Motor neuron (in vitro differentiated cells): ENCODE data around the gene F2RL2. TPM values are rescaled to one million over a fixed set of nuclear protein-coding genes. Genes with fewer than 3 reads are reported as not detected.
A peak's percentile ranks its signal among the peaks of the same experiment; 100 is the strongest.
"Not testable (repeated sequence)": the region's sequence is repeated elsewhere in the genome, so short reads cannot be mapped to it uniquely, and the experiment has no call there.

ENCODE experiments used
- ATAC-seq, 8 experiments: fragments of 200-7000 bp; cut with Tn5 transposase; replicated peaks in 6 of 8; 2 replicates each; pipeline ENCODE4 v1.8.0; 2021; ENCODE audit warnings: mild to moderate bottlenecking in 8 of 8, moderate library complexity in 8 of 8
- H3K27ac ChIP-seq, 2 donors: fragments of 250-450 bp; sonication (Bioruptor Pico); 2 replicates each; pipeline ENCODE4 v1.9.0; 2021; ENCODE audit warnings: antibody characterized with exemption in 2 of 2, mild to moderate bottlenecking in 2 of 2, moderate library complexity in 1 of 2
- H3K4me1 ChIP-seq, 2 donors: fragments of 250-450 bp; sonication (Bioruptor Pico); replicated peaks in 1 of 2; 2 replicates each; pipeline ENCODE4 v1.6.1; 2021; ENCODE audit warnings: antibody characterized with exemption in 2 of 2, mild to moderate bottlenecking in 2 of 2, moderate library complexity in 1 of 2
- H3K4me3 ChIP-seq, 5 donors: fragments of 250-450 bp; sonication (Bioruptor Pico); 2 replicates each; pipeline ENCODE4 v1.9.0; 2021; ENCODE audit warnings: antibody characterized with exemption in 5 of 5, mild to moderate bottlenecking in 5 of 5, moderate library complexity in 4 of 5
- WGBS, 10 experiments: fragments of 450-650 bp; shearing (Covaris generic); methylation state at CpG; one replicate each; pipeline ENCODE4 v1.0.0; 2022; 5-methylcytosine and 5-hydroxymethylcytosine counted together
- in situ Hi-C, 9 experiments: fragments of 400-800 bp; cut with MboI; loops; one replicate each; pipeline ENCODE4 v1.15.0; 2021; ENCODE audit warnings: low sequenced_read_pairs in 9 of 9, low pct_unique_long_range_greater_than_20kb in 2 of 9; ENCODE audit not compliant: unreplicated experiment in 9 of 9
- total RNA-seq, 8 experiments: library from RNA; unstranded; fragments of 300-600 nt; gene quantifications; 2 replicates each; pipeline versions ENCODE4 v1.2.3 to v1.2.4, GENCODE V29; 2022

The F2RL2 gene
- total RNA-seq, 8 experiments from 2014 or later = 0.22 to 6.8 (median 1.1) TPM

DNA sequence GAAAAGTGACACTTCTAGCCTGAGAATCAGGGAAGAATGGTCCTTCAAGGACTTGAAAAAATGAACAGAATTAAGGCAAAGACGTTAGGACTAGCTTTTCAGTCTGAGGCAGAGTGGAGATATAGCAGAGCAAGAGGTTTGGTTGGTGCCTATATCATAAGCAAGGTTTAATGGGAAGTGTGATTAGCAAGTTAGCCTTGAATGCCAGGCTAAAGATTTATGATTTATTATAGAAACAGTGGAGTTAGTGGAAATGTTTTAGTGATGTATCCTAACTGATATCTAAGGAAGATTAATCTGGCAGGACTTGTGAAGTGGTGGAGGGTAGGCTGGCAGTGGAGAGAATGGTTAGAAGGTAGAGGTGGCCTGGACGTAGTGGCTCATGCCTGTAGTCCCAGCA is 7.0 kb downstream of the F2RL2 start:
- in situ Hi-C loops = loop anchor here in 2 of 9 experiments (25.0 kb wide), 2 partner anchors 146 to 171 kb away; no protein-coding TSS in a partner anchor
- no peak overlapping the region for H3K4me3 ChIP-seq
- H3K27ac ChIP-seq = no peak overlapping the region
- no peaks in the 10 kb centered on the region for H3K4me1 ChIP-seq
- ATAC-seq = no peak
- 40 to 86% (median 79%) methylated on average over 1 to 2 of the region's 2 CpGs; no CpG with 5 or more reads in 3 of the 10 experiments for WGBS, 10 experiments

DNA sequence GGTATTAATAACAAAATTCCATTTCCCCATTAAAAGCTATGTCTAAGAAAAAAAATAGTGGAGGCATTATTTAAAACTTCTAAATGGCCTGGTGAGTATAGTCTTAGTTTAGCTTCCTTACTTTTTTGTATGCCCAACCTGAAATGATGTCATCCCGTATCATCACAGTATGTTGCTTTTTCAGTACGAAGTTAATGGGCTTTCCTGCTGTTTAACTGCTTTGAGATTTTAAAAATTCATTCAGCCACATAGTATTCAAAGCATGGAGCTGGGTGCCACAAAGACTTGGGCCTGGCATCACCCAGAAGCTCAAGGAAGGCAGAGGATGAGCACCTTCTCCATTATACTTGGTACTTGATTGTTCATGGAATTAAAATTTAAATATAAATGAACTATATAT is 7.4 kb downstream of the F2RL2 start:
- in situ Hi-C loops = loop anchor here in 2 of 9 experiments (25.0 kb wide), 2 partner anchors 147 to 172 kb away; no protein-coding TSS in a partner anchor
- Histone ChIP-seq H3K4me1 (no peaks in the 10 kb centered on the region), H3K4me3 (no peak overlapping the region), H3K27ac (no peak overlapping the region)
- WGBS, 10 experiments = 25 to 100% (median 54%) methylated on average over 1 to 2 of the region's 2 CpGs; no CpG with 5 or more reads in 3 of the 10 experiments
- ATAC-seq = no peak

DNA sequence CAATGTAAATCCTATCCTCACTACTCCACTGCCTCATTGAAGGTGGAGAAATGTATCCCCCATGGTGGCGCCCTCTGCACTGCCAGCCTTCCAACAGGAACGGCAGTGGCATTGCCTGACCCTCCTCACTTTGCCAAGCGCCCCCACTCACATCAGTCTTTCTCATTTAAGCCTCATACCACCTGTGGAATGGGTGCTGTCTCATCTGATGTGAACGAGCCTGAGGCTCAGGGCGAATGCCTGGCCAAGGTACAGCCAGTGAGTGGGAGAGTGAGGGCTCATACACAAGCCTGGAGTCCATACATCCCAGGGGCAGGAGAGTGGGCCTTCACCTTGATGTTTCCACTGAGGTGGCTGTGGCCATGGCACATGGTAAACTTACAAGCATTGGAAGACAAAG is 10.3 kb downstream of the F2RL2 start:
- no peak for ATAC-seq

DNA sequence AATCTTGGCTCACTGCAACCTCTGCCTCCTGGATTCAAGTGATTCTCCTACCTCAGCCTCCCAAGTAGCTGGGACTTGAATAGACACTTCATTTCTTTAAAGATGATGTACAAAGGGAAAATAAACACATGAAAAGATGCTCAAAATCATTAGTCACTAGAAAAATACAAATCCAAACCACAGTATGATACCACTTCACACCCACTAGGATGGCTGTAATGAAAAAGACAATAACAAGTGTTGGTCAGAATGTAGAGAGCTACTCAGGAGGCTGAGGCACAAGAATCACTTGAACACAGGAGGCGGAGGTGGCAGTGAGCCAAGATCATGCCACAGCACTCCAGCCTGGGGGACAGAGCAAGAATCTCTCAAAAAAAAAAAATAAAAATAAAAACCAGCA is 13.0 kb downstream of the F2RL2 start:
- in situ Hi-C loops = loop anchor here in 2 of 9 experiments (25.0 kb wide), 2 partner anchors 152 to 177 kb away; no protein-coding TSS in a partner anchor
- WGBS, 10 experiments = 38 to 100% (median 90%) methylated on average over 1 of the region's 1 CpG; no CpG with 5 or more reads in 4 of the 10 experiments
- peaks cover 0 to 9% of the 10 kb centered on the region in 2 donors for H3K4me1 ChIP-seq

More for the DNA sequence above, 10.3 kb downstream of the F2RL2 start:
- Histone ChIP-seq H3K27ac (no peak overlapping the region), H3K4me3 (no peak overlapping the region), H3K4me1 (peaks cover 0 to 5% of the 10 kb centered on the region in 2 donors)
- 20 to 100% (median 80%) methylated on average over 1 to 2 of the region's 5 CpGs; no CpG with 5 or more reads in 4 of the 10 experiments for WGBS, 10 experiments
- in situ Hi-C loops = loop anchor here in 2 of 9 experiments (25.0 kb wide), 2 partner anchors 149 to 174 kb away; no protein-coding TSS in a partner anchor

DNA sequence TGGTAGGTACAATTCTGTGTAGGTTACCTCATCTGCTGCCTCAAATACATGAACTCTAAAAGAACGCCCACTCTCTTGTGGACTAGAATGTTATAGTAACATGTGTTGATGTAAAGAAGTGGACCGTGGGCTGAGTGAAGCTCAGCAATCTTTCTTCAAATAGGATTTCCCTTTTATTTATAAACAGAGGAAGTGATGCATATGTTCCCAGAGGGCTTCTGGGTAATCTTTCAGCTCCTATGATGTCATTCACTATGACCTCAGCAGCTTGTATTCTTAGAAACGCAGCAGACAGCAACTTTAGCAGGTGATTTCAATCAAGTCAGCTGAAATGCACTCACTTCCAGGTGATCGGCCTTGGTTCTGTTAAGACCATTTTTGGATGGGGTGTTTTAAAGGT is 14.4 kb downstream of the F2RL2 start:
- Histone ChIP-seq H3K4me1 (peaks cover 0 to 9% of the 10 kb centered on the region in 2 donors), H3K4me3 (peak overlapping the region in 1 of 5 donors; percentile 19), H3K27ac (no peak overlapping the region)
- ATAC-seq = peak in 5 of 8 experiments; percentile 78 to 93 (median 82)
- WGBS, 10 experiments = 62 to 86% (median 80%) methylated on average over 1 to 4 of the region's 4 CpGs; no CpG with 5 or more reads in 2 of the 10 experiments
- in situ Hi-C loops = loop anchor here in 2 of 9 experiments (25.0 kb wide), 2 partner anchors 153 to 178 kb away; no protein-coding TSS in a partner anchor

More for the DNA sequence above, 13.0 kb downstream of the F2RL2 start:
- no peak overlapping the region for H3K4me3 ChIP-seq
- H3K27ac ChIP-seq = no peak overlapping the region
- no peak for ATAC-seq

DNA sequence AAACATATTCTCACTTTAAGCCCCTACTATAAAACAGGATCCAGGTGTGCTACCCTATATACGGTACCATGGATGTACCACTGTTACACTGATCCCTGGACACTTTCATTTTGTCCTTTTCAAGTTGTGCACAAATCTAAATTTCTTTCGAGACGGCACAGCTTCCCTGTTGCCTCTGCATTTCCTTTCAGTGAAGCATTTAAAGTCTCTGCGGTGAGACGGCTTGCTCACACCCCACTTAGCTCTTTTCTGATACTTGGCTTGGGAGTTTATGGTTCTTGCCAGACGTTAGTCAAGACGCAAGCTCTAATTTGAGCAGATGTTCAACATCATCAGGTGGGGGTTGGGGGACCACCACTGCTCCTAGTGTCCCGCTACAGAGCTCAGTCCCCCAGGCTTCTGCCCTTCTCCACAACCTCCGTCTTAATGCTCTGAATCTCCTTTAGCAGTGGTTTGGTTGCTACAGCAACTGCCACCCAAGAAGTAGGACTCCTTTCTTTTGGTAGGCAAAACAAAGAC is 15.8 kb downstream of the F2RL2 start:
- peak in 4 of 8 experiments; percentile 35 to 53 (median 47) for ATAC-seq
- in situ Hi-C loops = loop anchor here in 2 of 9 experiments (25.0 kb wide), 2 partner anchors 155 to 180 kb away; no protein-coding TSS in a partner anchor
- 3 to 37% (median 20%) methylated on average over 2 to 9 of the region's 9 CpGs; no CpG with 5 or more reads in 3 of the 10 experiments for WGBS, 10 experiments
- H3K4me1 ChIP-seq = peaks cover 0 to 9% of the 10 kb centered on the region in 2 donors
- no peak overlapping the region for H3K4me3 ChIP-seq
- H3K27ac ChIP-seq = no peak overlapping the region

DNA sequence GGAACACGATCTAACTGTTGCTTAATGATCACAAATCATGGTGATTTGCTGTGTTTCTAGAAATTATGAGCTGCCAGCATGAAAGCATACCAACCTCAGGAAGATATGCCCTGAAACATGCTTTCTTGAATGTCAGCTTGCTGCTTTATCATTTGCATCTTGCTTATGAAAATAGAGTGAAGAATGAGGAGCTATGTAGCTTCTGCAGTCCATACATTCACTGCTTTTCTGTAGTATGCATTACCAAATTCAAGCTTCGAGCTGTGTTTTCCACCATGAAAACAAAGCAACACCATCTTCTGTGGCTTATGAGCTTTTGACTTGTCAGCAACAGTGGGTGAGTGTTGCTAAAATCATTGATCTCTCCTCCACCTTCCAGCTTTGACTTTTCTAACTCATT is 16.5 kb downstream of the F2RL2 start:
- Histone ChIP-seq H3K4me1 (peaks cover 0 to 9% of the 10 kb centered on the region in 2 donors), H3K27ac (no peak overlapping the region), H3K4me3 (no peak overlapping the region)
- WGBS, 10 experiments = 0 to 80% (median 41%) methylated on average over 1 to 2 of the region's 2 CpGs; no CpG with 5 or more reads in 2 of the 10 experiments
- in situ Hi-C loops = loop anchor here in 2 of 9 experiments (25.0 kb wide), 2 partner anchors 156 to 181 kb away; no protein-coding TSS in a partner anchor
- no peak for ATAC-seq

DNA sequence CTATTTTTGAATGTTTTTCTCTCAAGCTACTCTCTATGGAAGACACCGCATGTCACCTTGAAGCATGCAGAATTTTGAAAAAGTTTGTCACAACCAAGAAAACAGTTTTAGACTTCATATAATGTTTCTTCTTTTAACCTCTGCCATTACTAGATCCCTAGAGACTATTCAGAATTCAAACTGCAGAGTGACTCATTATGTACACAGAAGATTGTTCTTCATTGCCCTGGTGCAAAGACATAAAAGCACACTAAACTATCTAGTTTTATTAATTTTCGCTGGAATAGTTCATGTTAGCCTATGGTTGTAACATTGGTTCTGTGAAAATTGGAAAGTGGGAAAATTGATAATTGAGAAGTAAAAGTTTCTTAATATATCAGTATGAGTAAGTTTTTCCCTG is 18.4 kb downstream of the F2RL2 start:
- H3K4me3 ChIP-seq = no peak overlapping the region
- WGBS, 10 experiments = 0 to 88% (median 56%) methylated on average over 1 to 2 of the region's 2 CpGs
- in situ Hi-C loops = loop anchor here in 2 of 9 experiments (25.0 kb wide), 2 partner anchors 157 to 182 kb away; no protein-coding TSS in a partner anchor
- peaks cover 0 to 9% of the 10 kb centered on the region in 2 donors for H3K4me1 ChIP-seq
- peak in 3 of 8 experiments; percentile 36 to 61 (median 54) for ATAC-seq
- H3K27ac ChIP-seq = no peak overlapping the region

DNA sequence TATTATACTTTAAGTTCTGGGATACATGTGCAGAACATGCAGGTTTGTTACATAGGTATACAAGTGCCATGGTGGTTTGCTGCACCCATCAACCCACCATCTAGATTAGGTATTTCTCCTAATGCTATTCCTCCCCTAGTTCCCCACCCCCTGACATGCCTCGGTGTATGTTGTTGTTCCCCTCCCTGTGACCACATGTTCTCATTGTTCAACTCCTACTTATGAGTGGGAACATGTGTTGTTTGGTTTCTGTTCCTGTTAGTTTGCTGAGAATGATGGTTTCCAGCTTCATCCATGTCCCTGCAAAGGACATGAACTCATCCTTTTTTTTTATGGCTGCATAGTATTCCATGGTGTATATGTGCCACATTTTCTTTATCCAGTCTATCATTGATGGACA is 19.2 kb downstream of the F2RL2 start:
- 0 to 60% methylated on average over 1 of the region's 1 CpG; no CpG with 5 or more reads in 8 of the 10 experiments for WGBS, 10 experiments
- in situ Hi-C loops = loop anchor here in 2 of 9 experiments (25.0 kb wide), 2 partner anchors 158 to 183 kb away; no protein-coding TSS in a partner anchor
- not testable (repeated sequence) for H3K27ac ChIP-seq, H3K4me3 ChIP-seq, H3K4me1 ChIP-seq, ATAC-seq

DNA sequence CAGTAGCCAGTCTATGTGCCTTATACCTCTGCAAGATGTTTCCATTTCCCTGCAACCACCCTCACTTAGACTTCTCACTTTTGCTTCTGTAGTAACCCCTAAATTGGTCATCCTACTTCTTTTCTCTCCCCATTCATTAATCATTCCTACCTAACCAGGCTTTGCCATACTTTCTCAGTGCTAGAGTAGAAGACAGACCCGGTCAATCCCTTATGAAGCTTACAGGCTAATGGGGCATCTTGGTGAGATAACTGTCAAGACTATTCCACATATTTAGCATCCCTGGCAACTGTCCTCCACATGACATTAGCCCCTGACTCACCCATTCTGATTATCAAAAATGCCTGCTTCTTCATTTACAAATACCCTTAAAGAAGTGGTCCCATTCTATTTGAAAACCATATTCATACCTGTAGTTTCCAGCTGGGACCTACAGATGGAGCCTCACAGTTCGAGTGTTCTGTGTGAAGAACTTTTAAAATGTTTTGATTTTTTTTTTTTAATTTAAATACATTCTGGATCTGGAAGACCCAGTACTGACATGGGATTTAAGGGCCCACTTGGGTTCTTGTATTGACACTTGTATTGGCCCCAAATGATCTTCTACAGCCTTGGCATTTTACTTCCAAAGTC is 21.0 kb downstream of the F2RL2 start:
- ATAC-seq = no peak
- Histone ChIP-seq H3K4me3 (no peak overlapping the region), H3K4me1 (no peaks in the 10 kb centered on the region), H3K27ac (no peak overlapping the region)
- WGBS, 10 experiments = 0 to 100% (median 83%) methylated on average over 1 to 2 of the region's 2 CpGs; no CpG with 5 or more reads in 1 of the 10 experiments
- in situ Hi-C loops = loop anchor here in 2 of 9 experiments (25.0 kb wide), 2 partner anchors 160 to 185 kb away; no protein-coding TSS in a partner anchor

DNA sequence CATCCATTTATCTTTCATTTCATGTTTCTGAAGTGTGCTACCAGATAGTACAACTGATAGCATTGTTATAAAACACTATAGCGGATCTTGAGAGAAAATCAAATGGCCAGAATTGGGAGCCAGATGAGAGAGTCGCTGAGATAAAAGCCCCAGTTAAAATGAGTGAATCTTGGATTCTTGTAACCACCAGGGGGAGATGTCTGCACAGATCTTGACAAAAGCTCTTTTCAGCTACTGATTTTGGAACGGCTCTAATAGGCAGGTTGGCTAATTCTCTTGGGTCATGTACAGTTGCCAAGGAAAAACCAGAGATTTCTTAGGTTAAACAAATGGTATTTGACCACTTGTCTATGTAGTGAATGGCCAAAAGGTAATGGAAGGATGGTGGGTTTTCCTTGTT is 21.7 kb downstream of the F2RL2 start:
- no peak overlapping the region for H3K4me3 ChIP-seq
- no peaks in the 10 kb centered on the region for H3K4me1 ChIP-seq
- peak in 5 of 8 experiments; percentile 50 to 72 (median 61) for ATAC-seq
- H3K27ac ChIP-seq = no peak overlapping the region
- 0 to 78% (median 44%) methylated on average over 1 to 3 of the region's 3 CpGs for WGBS, 10 experiments
- in situ Hi-C loops = loop anchor here in 2 of 9 experiments (25.0 kb wide), 2 partner anchors 161 to 186 kb away; no protein-coding TSS in a partner anchor

DNA sequence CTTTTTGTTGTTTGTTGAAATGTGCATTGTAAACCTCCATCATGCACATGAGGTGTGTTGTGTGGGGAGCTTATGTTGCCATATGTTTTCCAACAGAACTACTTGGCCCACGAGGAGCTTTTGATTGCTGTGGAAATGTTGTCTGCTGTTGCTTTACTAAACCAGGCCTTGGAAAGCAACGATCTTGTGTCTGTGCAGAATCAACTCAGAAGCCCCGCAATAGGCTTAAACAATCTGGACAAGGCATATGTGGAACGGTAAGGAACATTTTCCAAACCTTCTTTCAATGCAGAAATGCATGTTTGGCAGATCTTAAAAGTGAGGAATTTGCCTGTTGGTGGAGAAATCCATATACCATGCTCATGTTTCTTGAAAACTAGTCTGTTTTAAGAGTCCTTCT is 22.5 kb downstream of the F2RL2 start:
- in situ Hi-C loops = loop anchor here in 2 of 9 experiments (25.0 kb wide), 2 partner anchors 162 to 187 kb away; no protein-coding TSS in a partner anchor
- WGBS, 10 experiments = 33 to 100% (median 75%) methylated on average over 1 to 4 of the region's 4 CpGs; no CpG with 5 or more reads in 1 of the 10 experiments
- Histone ChIP-seq H3K4me1 (no peaks in the 10 kb centered on the region), H3K4me3 (no peak overlapping the region), H3K27ac (no peak overlapping the region)
- no peak for ATAC-seq
